Neural cell (in vitro differentiated cells): ENCODE data around the gene FCHSD2. TPM values are rescaled to one million over a fixed set of nuclear protein-coding genes. Genes with fewer than 3 reads are reported as not detected.

Source experiments
- H2AFZ ChIP-seq: fragments of 200-600, 300-800 bp; sonication (generic), shearing (Covaris generic); 2 replicates; pipeline ENCODE4 v1.6.0; 2014; ENCODE audit warnings: low read depth, mild to moderate bottlenecking, antibody characterized with exemption, low read length, moderate library complexity
- H3F3A ChIP-seq: fragments of 200-600 bp; shearing (Covaris generic); 2 replicates; pipeline ENCODE4 v1.6.1; 2016; ENCODE audit warnings: mild to moderate bottlenecking, moderate library complexity, mixed read lengths, antibody characterized with exemption, low read length; ENCODE audit not compliant: insufficient read depth, poor library complexity, severe bottlenecking
- H3K27ac ChIP-seq: fragments of 200-600, 300-800 bp; sonication (generic), shearing (Covaris generic); 2 replicates; pipeline ENCODE4 v1.5.1; 2014; ENCODE audit warnings: mild to moderate bottlenecking, low read length, moderate library complexity
- H3K27me3 ChIP-seq: fragments of 300-800, 200-600 bp; sonication (generic), shearing (Covaris generic); 2 replicates; pipeline ENCODE4 v1.6.0; 2014; ENCODE audit warnings: mild to moderate bottlenecking, low read depth, low read length, moderate library complexity; ENCODE audit not compliant: insufficient read depth
- H3K36me3 ChIP-seq: fragments of 300-800, 200-600 bp; sonication (generic), shearing (Covaris generic); 2 replicates; pipeline ENCODE4 v1.5.1; 2014; ENCODE audit warnings: mild to moderate bottlenecking, antibody characterized with exemption, low read length, moderate library complexity; ENCODE audit not compliant: insufficient read depth
- H3K4me2 ChIP-seq: fragments of 300-800, 200-600 bp; sonication (generic), shearing (Covaris generic); 2 replicates; pipeline ENCODE4 v1.6.0; 2014; ENCODE audit warnings: mild to moderate bottlenecking, low read length
- H3K4me3 ChIP-seq: fragments of 300-800, 200-600 bp; sonication (generic), shearing (Covaris generic); 2 replicates; pipeline ENCODE4 v1.5.1; 2014; ENCODE audit warnings: mild to moderate bottlenecking, low read length, moderate library complexity
- H3K79me2 ChIP-seq: fragments of 200-600 bp; shearing (Covaris generic); replicated peaks from 2 replicates; pipeline ENCODE4 v1.6.0; 2014; ENCODE audit warnings: mild to moderate bottlenecking, low read length, moderate library complexity; ENCODE audit not compliant: insufficient read depth
- H3K9ac ChIP-seq: fragments of 300-800, 200-600 bp; sonication (generic), shearing (Covaris generic); 2 replicates; pipeline ENCODE4 v1.6.1; 2016; ENCODE audit warnings: mild to moderate bottlenecking, low read length, mixed read lengths
- H3K9me2 ChIP-seq: fragments of 200-600 bp; shearing (Covaris generic); 2 replicates; pipeline ENCODE4 v1.6.1; 2016; ENCODE audit warnings: mild to moderate bottlenecking, low read length, mixed read lengths; ENCODE audit not compliant: insufficient read depth
- H3K9me3 ChIP-seq: fragments of 200-600, 300-800 bp; sonication (generic), shearing (Covaris generic); 2 replicates; pipeline ENCODE4 v1.6.1; 2016; ENCODE audit warnings: mild to moderate bottlenecking, mixed run types, low read length, moderate library complexity, mixed read lengths
- H4K20me1 ChIP-seq: fragments of 200-600 bp; shearing (Covaris generic); 2 replicates; pipeline ENCODE4 v1.6.1; 2016; ENCODE audit warnings: mild to moderate bottlenecking, mixed run types; ENCODE audit not compliant: insufficient read depth
- EP300 ChIP-seq: fragments of 450-650 bp; conservative IDR thresholded peaks from 2 replicates; pipeline ENCODE4 v1.6.1; 2014; ENCODE audit warnings: antibody characterized with exemption, mild to moderate bottlenecking, moderate library complexity; ENCODE audit not compliant: poor library complexity, severe bottlenecking
- EZH2 ChIP-seq: fragments of 200-600, 300-800 bp; shearing (Covaris generic), sonication (generic); IDR thresholded peaks from 2 replicates; pipeline ENCODE4 v1.6.1; 2014; ENCODE audit warnings: antibody characterized with exemption, low read length, borderline replicate concordance, mild to moderate bottlenecking; ENCODE audit not compliant: insufficient read depth, poor library complexity, severe bottlenecking
- MXI1 ChIP-seq: fragments of 450-650 bp; conservative IDR thresholded peaks from 2 replicates; pipeline ENCODE4 v1.6.1; 2014; ENCODE audit warnings: antibody characterized with exemption, mild to moderate bottlenecking; ENCODE audit not compliant: poor library complexity, severe bottlenecking
- POLR2AphosphoS5 ChIP-seq: IDR thresholded peaks from 2 replicates; pipeline ENCODE4 v1.6.1; 2012
- RAD21 ChIP-seq: fragments of 450-650 bp; conservative IDR thresholded peaks from 2 replicates; pipeline ENCODE4 v1.6.1; 2014; ENCODE audit warnings: antibody characterized with exemption, mild to moderate bottlenecking, moderate library complexity
- SMC3 ChIP-seq: fragments of 450-650 bp; conservative IDR thresholded peaks from 2 replicates; pipeline ENCODE4 v1.6.1; 2014; ENCODE audit warnings: antibody characterized with exemption, mild to moderate bottlenecking, moderate library complexity; ENCODE audit not compliant: poor library complexity
- TAF1 ChIP-seq: IDR thresholded peaks from 2 replicates; pipeline ENCODE4 v1.6.1; 2012; ENCODE audit warnings: low read depth
- polyA plus RNA-seq: library from polyadenylated mRNA; depleted of rRNA; stranded (reverse); fragments of >200 nt; gene quantifications from 2 replicates; pipeline ENCODE4 v1.2.3, GENCODE V29; 2014
- TF ChIP-seq, protein P1 (sequence below): IDR thresholded peaks from 2 replicates; pipeline ENCODE4 v1.6.1; 2012; ENCODE audit warnings: borderline replicate concordance
- TF ChIP-seq, protein P2 (sequence below): fragments of 450-650 bp; IDR thresholded peaks from 2 replicates; pipeline ENCODE4 v1.5.1; 2014; ENCODE audit warnings: antibody characterized with exemption, mild to moderate bottlenecking, moderate library complexity; ENCODE audit not compliant: poor library complexity, severe bottlenecking

Gene FCHSD2
- polyA plus RNA-seq, 1 donor from 2014 or later = 40.8 TPM

DNA sequence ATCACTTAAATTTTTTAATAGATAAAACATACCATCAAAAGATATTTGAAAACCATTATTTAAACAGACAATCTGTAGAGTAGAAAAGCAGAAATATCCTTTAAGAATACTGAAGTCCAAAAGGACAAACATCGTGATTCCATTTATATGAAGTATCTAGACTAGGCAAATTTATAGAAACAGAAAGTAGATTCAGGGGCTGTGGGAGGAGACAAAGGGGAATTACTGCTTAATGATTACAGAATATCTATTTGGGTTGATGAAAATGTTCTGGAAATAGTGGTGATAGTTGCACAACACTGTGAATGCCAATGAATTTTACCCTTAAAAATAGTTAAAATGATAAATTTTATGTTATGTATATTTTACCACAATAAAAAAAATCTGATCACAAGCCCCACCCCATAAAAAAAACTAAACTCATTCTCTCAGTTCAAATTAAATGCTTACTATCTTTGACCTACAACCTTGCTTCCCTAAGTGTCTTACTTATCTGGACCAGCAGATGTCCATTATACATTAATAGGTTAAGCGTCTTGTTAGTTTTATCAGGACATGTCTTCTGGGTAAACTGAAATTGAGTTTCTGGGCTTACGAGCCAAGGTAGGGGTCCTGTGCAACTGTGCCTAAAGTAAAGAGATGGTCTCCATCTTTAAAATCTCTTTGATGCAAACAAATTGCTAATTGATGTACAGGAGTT lies 86.3 kb downstream of the FCHSD2 start:
- Histone ChIP-seq H2AFZ (no peak overlapping the region), H3K4me2 (no peak overlapping the region), H3K79me2 (no peaks in the 10 kb centered on the region), H4K20me1 (no peaks in the 10 kb centered on the region), H3K9ac (no peak overlapping the region), H3K9me2 (no peaks in the 10 kb centered on the region), H3K9me3 (no peaks in the 10 kb centered on the region), H3K27me3 (no peaks in the 10 kb centered on the region), H3K36me3 (no peaks in the 10 kb centered on the region), H3K4me3 (no peak overlapping the region), H3F3A (no peaks in the 10 kb centered on the region), H3K27ac (no peak overlapping the region)
- TF ChIP-seq MXI1 = no peak
- TF ChIP-seq, protein P1, sequence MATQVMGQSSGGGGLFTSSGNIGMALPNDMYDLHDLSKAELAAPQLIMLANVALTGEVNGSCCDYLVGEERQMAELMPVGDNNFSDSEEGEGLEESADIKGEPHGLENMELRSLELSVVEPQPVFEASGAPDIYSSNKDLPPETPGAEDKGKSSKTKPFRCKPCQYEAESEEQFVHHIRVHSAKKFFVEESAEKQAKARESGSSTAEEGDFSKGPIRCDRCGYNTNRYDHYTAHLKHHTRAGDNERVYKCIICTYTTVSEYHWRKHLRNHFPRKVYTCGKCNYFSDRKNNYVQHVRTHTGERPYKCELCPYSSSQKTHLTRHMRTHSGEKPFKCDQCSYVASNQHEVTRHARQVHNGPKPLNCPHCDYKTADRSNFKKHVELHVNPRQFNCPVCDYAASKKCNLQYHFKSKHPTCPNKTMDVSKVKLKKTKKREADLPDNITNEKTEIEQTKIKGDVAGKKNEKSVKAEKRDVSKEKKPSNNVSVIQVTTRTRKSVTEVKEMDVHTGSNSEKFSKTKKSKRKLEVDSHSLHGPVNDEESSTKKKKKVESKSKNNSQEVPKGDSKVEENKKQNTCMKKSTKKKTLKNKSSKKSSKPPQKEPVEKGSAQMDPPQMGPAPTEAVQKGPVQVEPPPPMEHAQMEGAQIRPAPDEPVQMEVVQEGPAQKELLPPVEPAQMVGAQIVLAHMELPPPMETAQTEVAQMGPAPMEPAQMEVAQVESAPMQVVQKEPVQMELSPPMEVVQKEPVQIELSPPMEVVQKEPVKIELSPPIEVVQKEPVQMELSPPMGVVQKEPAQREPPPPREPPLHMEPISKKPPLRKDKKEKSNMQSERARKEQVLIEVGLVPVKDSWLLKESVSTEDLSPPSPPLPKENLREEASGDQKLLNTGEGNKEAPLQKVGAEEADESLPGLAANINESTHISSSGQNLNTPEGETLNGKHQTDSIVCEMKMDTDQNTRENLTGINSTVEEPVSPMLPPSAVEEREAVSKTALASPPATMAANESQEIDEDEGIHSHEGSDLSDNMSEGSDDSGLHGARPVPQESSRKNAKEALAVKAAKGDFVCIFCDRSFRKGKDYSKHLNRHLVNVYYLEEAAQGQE = no peak
- no peak for TF ChIP-seq TAF1
- no peak for TF ChIP-seq RAD21
- no peak for TF ChIP-seq SMC3
- no peak for TF ChIP-seq EP300
- TF ChIP-seq EZH2 = no peak
- no peak for TF ChIP-seq POLR2AphosphoS5
- TF ChIP-seq, protein P2, sequence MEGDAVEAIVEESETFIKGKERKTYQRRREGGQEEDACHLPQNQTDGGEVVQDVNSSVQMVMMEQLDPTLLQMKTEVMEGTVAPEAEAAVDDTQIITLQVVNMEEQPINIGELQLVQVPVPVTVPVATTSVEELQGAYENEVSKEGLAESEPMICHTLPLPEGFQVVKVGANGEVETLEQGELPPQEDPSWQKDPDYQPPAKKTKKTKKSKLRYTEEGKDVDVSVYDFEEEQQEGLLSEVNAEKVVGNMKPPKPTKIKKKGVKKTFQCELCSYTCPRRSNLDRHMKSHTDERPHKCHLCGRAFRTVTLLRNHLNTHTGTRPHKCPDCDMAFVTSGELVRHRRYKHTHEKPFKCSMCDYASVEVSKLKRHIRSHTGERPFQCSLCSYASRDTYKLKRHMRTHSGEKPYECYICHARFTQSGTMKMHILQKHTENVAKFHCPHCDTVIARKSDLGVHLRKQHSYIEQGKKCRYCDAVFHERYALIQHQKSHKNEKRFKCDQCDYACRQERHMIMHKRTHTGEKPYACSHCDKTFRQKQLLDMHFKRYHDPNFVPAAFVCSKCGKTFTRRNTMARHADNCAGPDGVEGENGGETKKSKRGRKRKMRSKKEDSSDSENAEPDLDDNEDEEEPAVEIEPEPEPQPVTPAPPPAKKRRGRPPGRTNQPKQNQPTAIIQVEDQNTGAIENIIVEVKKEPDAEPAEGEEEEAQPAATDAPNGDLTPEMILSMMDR = no peak

DNA sequence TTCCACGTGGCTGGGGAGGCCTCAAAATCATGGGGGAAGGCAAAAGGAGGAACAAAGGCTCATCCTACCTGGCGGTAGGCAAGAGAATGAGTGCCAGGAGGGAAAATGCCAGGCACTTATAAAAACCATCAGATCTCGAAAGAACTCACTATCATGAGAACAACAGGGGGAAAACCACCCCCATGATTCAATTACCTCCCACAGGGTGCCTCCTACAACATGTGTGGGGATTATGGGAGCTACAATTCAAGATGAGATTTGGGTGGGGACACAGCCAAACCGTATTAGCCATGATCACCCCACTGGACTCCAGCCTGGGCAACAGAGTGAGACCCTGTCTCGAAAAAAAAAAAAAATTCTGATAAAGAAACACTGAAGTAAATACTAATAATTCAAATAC lies 87.1 kb downstream of the FCHSD2 start:
- H3K4me3 ChIP-seq = no peak overlapping the region
- H2AFZ ChIP-seq = no peak overlapping the region
- no peak overlapping the region for H3K9ac ChIP-seq
- TF ChIP-seq, protein P1 = no peak
- TF ChIP-seq EP300 = no peak
- TF ChIP-seq, protein P2 = no peak
- no peaks in the 10 kb centered on the region for H3K9me3 ChIP-seq
- no peaks in the 10 kb centered on the region for H4K20me1 ChIP-seq
- H3K4me2 ChIP-seq = no peak overlapping the region
- H3K27ac ChIP-seq = no peak overlapping the region
- H3K9me2 ChIP-seq = no peaks in the 10 kb centered on the region
- no peaks in the 10 kb centered on the region for H3K27me3 ChIP-seq
- no peaks in the 10 kb centered on the region for H3K79me2 ChIP-seq
- no peaks in the 10 kb centered on the region for H3K36me3 ChIP-seq
- no peaks in the 10 kb centered on the region for H3F3A ChIP-seq
